Activated effector memory CD4-positive, alpha-beta T cell treated with Interleukin-2 at 50 U/mL for 16 hours (primary cell): ENCODE measurements around the gene RBP3.

Experiments used
- DNase-seq: peaks from one replicate; pipeline ENCODE4 v3.0.0-alpha.2; 2020

The RBP3 gene

GRCh38 chr10:47359626-47360418 is 11.7 kb downstream of the RBP3 start:
- DNase-seq: no peak

GRCh38 chr10:47360419-47361040 is 12.4 kb downstream of the RBP3 start:
- no peak for DNase-seq

GRCh38 chr10:47361293-47361692 is 13.1 kb downstream of the RBP3 start:
- no peak for DNase-seq

- no peak for DNase-seq
Observed at GRCh38 chr10:47362199-47362598, 14.0 kb downstream of the RBP3 start.

GRCh38 chr10:47363781-47364180 is 15.6 kb downstream of the RBP3 start:
- no peak for DNase-seq

GRCh38 chr10:47364366-47364765 is 16.2 kb downstream of the RBP3 start:
- DNase-seq: no peak

GRCh38 chr10:47364911-47365310 is 16.7 kb downstream of the RBP3 start:
- DNase-seq: no peak

- no peak for DNase-seq
Observed at GRCh38 chr10:47365431-47366180, 17.4 kb downstream of the RBP3 start.

- no peak for DNase-seq
Observed at GRCh38 chr10:47366181-47366631, 18.0 kb downstream of the RBP3 start.

GRCh38 chr10:47366731-47367460 is 18.7 kb downstream of the RBP3 start:
- no peak for DNase-seq

- DNase-seq: no peak
Observed at GRCh38 chr10:47367646-47368045, 19.5 kb downstream of the RBP3 start.

GRCh38 chr10:47368431-47369180 is 20.4 kb downstream of the RBP3 start:
- DNase-seq: no peak

GRCh38 chr10:47369251-47369894 is 21.2 kb downstream of the RBP3 start:
- DNase-seq: no peak

GRCh38 chr10:47370015-47370767 is 22.0 kb downstream of the RBP3 start:
- no peak for DNase-seq

- DNase-seq: no peak
Observed at GRCh38 chr10:47370878-47371277, 22.7 kb downstream of the RBP3 start.

- DNase-seq: no peak
Observed at GRCh38 chr10:47371629-47372485, 23.7 kb downstream of the RBP3 start.

GRCh38 chr10:47372726-47373125 is 24.6 kb downstream of the RBP3 start:
- DNase-seq: no peak

GRCh38 chr10:47374611-47375536 is 26.7 kb downstream of the RBP3 start:
- DNase-seq: no peak
